ENCODE data around the gene ENAH.

Gene ENAH

GRCh38 chr1:225454733-225455132 lies 198.2 kb downstream of the ENAH start:
- DNase-seq (ENCODE audit: low read depth in 1 of 2, low spot score in 1 of 2), result peak; percentile 41 to 44
- Histone ChIP-seq H3K27me3 (ENCODE audit: insufficient read depth, poor library complexity, severe bottlenecking) (no peaks in the 10 kb centered on the region), H3K27ac (replicated peaks) (no peak overlapping the region), H3K4me3 (replicated peaks; ENCODE audit: insufficient read depth, low read length) (no peak overlapping the region)
- TF ChIP-seq REST (IDR thresholded peaks at IDR 0.05; ENCODE audit: insufficient replicate concordance, low read depth) (no peak), CTCF (IDR thresholded peaks at IDR 0.05; ENCODE audit: insufficient read depth, low read length) (no peak), SPI1 (IDR thresholded peaks at IDR 0.05; ENCODE audit: borderline replicate concordance, low read depth) (no peak), POLR2AphosphoS5 (IDR thresholded peaks at IDR 0.05; ENCODE audit: low read depth) (no peak), GABPA (IDR thresholded peaks at IDR 0.05; ENCODE audit: low read depth) (no peak)

- DNase-seq (ENCODE audit: low read depth in 1 of 2, low spot score in 1 of 2), result no peak
- no peaks in the 10 kb centered on the region for H3K27me3 ChIP-seq (ENCODE audit: insufficient read depth, poor library complexity, severe bottlenecking)
- TF ChIP-seq CTCF (IDR thresholded peaks at IDR 0.05; ENCODE audit: insufficient read depth, low read length) (no peak), GABPA (IDR thresholded peaks at IDR 0.05; ENCODE audit: low read depth) (no peak), REST (IDR thresholded peaks at IDR 0.05; ENCODE audit: insufficient replicate concordance, low read depth) (no peak), SPI1 (IDR thresholded peaks at IDR 0.05; ENCODE audit: borderline replicate concordance, low read depth) (no peak), POLR2AphosphoS5 (IDR thresholded peaks at IDR 0.05; ENCODE audit: low read depth) (no peak)
- H3K27ac ChIP-seq (replicated peaks), result no peak overlapping the region
- no peak overlapping the region for H3K4me3 ChIP-seq (replicated peaks; ENCODE audit: insufficient read depth, low read length)
Observed at GRCh38 chr1:225453797-225454648, 198.9 kb downstream of the ENAH start.

- Histone ChIP-seq H3K4me3 (replicated peaks; ENCODE audit: insufficient read depth, low read length) (no peak overlapping the region), H3K27me3 (ENCODE audit: insufficient read depth, poor library complexity, severe bottlenecking) (no peaks in the 10 kb centered on the region), H3K27ac (replicated peaks) (no peak overlapping the region)
- no peak for DNase-seq (ENCODE audit: low read depth in 1 of 2, low spot score in 1 of 2)
- TF ChIP-seq GABPA (IDR thresholded peaks at IDR 0.05; ENCODE audit: low read depth), result no peak
- no peak for TF ChIP-seq POLR2AphosphoS5 (IDR thresholded peaks at IDR 0.05; ENCODE audit: low read depth)
- no peak for TF ChIP-seq REST (IDR thresholded peaks at IDR 0.05; ENCODE audit: insufficient replicate concordance, low read depth)
- no peak for TF ChIP-seq SPI1 (IDR thresholded peaks at IDR 0.05; ENCODE audit: borderline replicate concordance, low read depth)
- TF ChIP-seq CTCF (IDR thresholded peaks at IDR 0.05; ENCODE audit: insufficient read depth, low read length), result no peak
Observed at GRCh38 chr1:225451840-225452515, 200.9 kb downstream of the ENAH start.

All from HL-60 (cell line).